Neural cell (in vitro differentiated cells): ENCODE measurements around the gene MMP20. TPM values are rescaled to one million over a fixed set of nuclear protein-coding genes. Genes with fewer than 3 reads are reported as not detected.

ENCODE experiments used
- H2AFZ ChIP-seq: fragments of 200-600, 300-800 bp; sonication (generic), shearing (Covaris generic); 2 replicates; pipeline ENCODE4 v1.6.0; 2014; ENCODE audit warnings: low read depth, mild to moderate bottlenecking, antibody characterized with exemption, low read length, moderate library complexity
- H3F3A ChIP-seq: fragments of 200-600 bp; shearing (Covaris generic); 2 replicates; pipeline ENCODE4 v1.6.1; 2016; ENCODE audit warnings: mild to moderate bottlenecking, moderate library complexity, mixed read lengths, antibody characterized with exemption, low read length; ENCODE audit not compliant: insufficient read depth, poor library complexity, severe bottlenecking
- H3K27ac ChIP-seq: fragments of 200-600, 300-800 bp; sonication (generic), shearing (Covaris generic); 2 replicates; pipeline ENCODE4 v1.5.1; 2014; ENCODE audit warnings: mild to moderate bottlenecking, low read length, moderate library complexity
- H3K27me3 ChIP-seq: fragments of 300-800, 200-600 bp; sonication (generic), shearing (Covaris generic); 2 replicates; pipeline ENCODE4 v1.6.0; 2014; ENCODE audit warnings: mild to moderate bottlenecking, low read depth, low read length, moderate library complexity; ENCODE audit not compliant: insufficient read depth
- H3K36me3 ChIP-seq: fragments of 300-800, 200-600 bp; sonication (generic), shearing (Covaris generic); 2 replicates; pipeline ENCODE4 v1.5.1; 2014; ENCODE audit warnings: mild to moderate bottlenecking, antibody characterized with exemption, low read length, moderate library complexity; ENCODE audit not compliant: insufficient read depth
- H3K4me2 ChIP-seq: fragments of 300-800, 200-600 bp; sonication (generic), shearing (Covaris generic); 2 replicates; pipeline ENCODE4 v1.6.0; 2014; ENCODE audit warnings: mild to moderate bottlenecking, low read length
- H3K4me3 ChIP-seq: fragments of 300-800, 200-600 bp; sonication (generic), shearing (Covaris generic); 2 replicates; pipeline ENCODE4 v1.5.1; 2014; ENCODE audit warnings: mild to moderate bottlenecking, low read length, moderate library complexity
- H3K79me2 ChIP-seq: fragments of 200-600 bp; shearing (Covaris generic); replicated peaks from 2 replicates; pipeline ENCODE4 v1.6.0; 2014; ENCODE audit warnings: mild to moderate bottlenecking, low read length, moderate library complexity; ENCODE audit not compliant: insufficient read depth
- H3K9ac ChIP-seq: fragments of 300-800, 200-600 bp; sonication (generic), shearing (Covaris generic); 2 replicates; pipeline ENCODE4 v1.6.1; 2016; ENCODE audit warnings: mild to moderate bottlenecking, low read length, mixed read lengths
- H3K9me2 ChIP-seq: fragments of 200-600 bp; shearing (Covaris generic); 2 replicates; pipeline ENCODE4 v1.6.1; 2016; ENCODE audit warnings: mild to moderate bottlenecking, low read length, mixed read lengths; ENCODE audit not compliant: insufficient read depth
- H3K9me3 ChIP-seq: fragments of 200-600, 300-800 bp; sonication (generic), shearing (Covaris generic); 2 replicates; pipeline ENCODE4 v1.6.1; 2016; ENCODE audit warnings: mild to moderate bottlenecking, mixed run types, low read length, moderate library complexity, mixed read lengths
- H4K20me1 ChIP-seq: fragments of 200-600 bp; shearing (Covaris generic); 2 replicates; pipeline ENCODE4 v1.6.1; 2016; ENCODE audit warnings: mild to moderate bottlenecking, mixed run types; ENCODE audit not compliant: insufficient read depth
- CTCF ChIP-seq: fragments of 450-650 bp; IDR thresholded peaks from 2 replicates; pipeline ENCODE4 v1.5.1; 2014; ENCODE audit warnings: antibody characterized with exemption, mild to moderate bottlenecking, moderate library complexity; ENCODE audit not compliant: poor library complexity, severe bottlenecking
- EP300 ChIP-seq: fragments of 450-650 bp; conservative IDR thresholded peaks from 2 replicates; pipeline ENCODE4 v1.6.1; 2014; ENCODE audit warnings: antibody characterized with exemption, mild to moderate bottlenecking, moderate library complexity; ENCODE audit not compliant: poor library complexity, severe bottlenecking
- EZH2 ChIP-seq: fragments of 200-600, 300-800 bp; shearing (Covaris generic), sonication (generic); IDR thresholded peaks from 2 replicates; pipeline ENCODE4 v1.6.1; 2014; ENCODE audit warnings: antibody characterized with exemption, low read length, borderline replicate concordance, mild to moderate bottlenecking; ENCODE audit not compliant: insufficient read depth, poor library complexity, severe bottlenecking
- MXI1 ChIP-seq: fragments of 450-650 bp; conservative IDR thresholded peaks from 2 replicates; pipeline ENCODE4 v1.6.1; 2014; ENCODE audit warnings: antibody characterized with exemption, mild to moderate bottlenecking; ENCODE audit not compliant: poor library complexity, severe bottlenecking
- POLR2AphosphoS5 ChIP-seq: IDR thresholded peaks from 2 replicates; pipeline ENCODE4 v1.6.1; 2012
- RAD21 ChIP-seq: fragments of 450-650 bp; conservative IDR thresholded peaks from 2 replicates; pipeline ENCODE4 v1.6.1; 2014; ENCODE audit warnings: antibody characterized with exemption, mild to moderate bottlenecking, moderate library complexity
- REST ChIP-seq: IDR thresholded peaks from 2 replicates; pipeline ENCODE4 v1.6.1; 2012; ENCODE audit warnings: borderline replicate concordance
- SMC3 ChIP-seq: fragments of 450-650 bp; conservative IDR thresholded peaks from 2 replicates; pipeline ENCODE4 v1.6.1; 2014; ENCODE audit warnings: antibody characterized with exemption, mild to moderate bottlenecking, moderate library complexity; ENCODE audit not compliant: poor library complexity
- TAF1 ChIP-seq: IDR thresholded peaks from 2 replicates; pipeline ENCODE4 v1.6.1; 2012; ENCODE audit warnings: low read depth
- polyA plus RNA-seq: library from polyadenylated mRNA; depleted of rRNA; stranded (reverse); fragments of >200 nt; gene quantifications from 2 replicates; pipeline ENCODE4 v1.2.3, GENCODE V29; 2014

MMP20 gene
- polyA plus RNA-seq, 1 donor from 2014 or later, result not detected

- Histone ChIP-seq H3F3A (no peaks in the 10 kb centered on the region), H4K20me1 (no peaks in the 10 kb centered on the region), H3K9me2 (no peaks in the 10 kb centered on the region), H3K4me2 (no peak overlapping the region), H3K4me3 (no peak overlapping the region), H3K36me3 (no peaks in the 10 kb centered on the region), H3K27me3 (no peaks in the 10 kb centered on the region), H3K27ac (no peak overlapping the region), H2AFZ (no peak overlapping the region), H3K79me2 (no peaks in the 10 kb centered on the region), H3K9ac (no peak overlapping the region), H3K9me3 (no peaks in the 10 kb centered on the region)
- TF ChIP-seq REST, result no peak
- no peak for TF ChIP-seq MXI1
- no peak for TF ChIP-seq EZH2
- TF ChIP-seq TAF1, result no peak
- no peak for TF ChIP-seq SMC3
- TF ChIP-seq POLR2AphosphoS5, result no peak
- TF ChIP-seq CTCF, result no peak
- TF ChIP-seq EP300, result no peak
- TF ChIP-seq RAD21, result no peak
Observed at GRCh38 chr11:102622258-102622657, 2.9 kb downstream of the MMP20 start.

- no peaks in the 10 kb centered on the region for H4K20me1 ChIP-seq
- H3K9me2 ChIP-seq, result no peaks in the 10 kb centered on the region
- H3K9me3 ChIP-seq, result no peaks in the 10 kb centered on the region
- no peaks in the 10 kb centered on the region for H3K36me3 ChIP-seq
- H3F3A ChIP-seq, result no peaks in the 10 kb centered on the region
- no peak overlapping the region for H3K9ac ChIP-seq
- no peaks in the 10 kb centered on the region for H3K79me2 ChIP-seq
- TF ChIP-seq POLR2AphosphoS5 (no peak), EP300 (no peak), MXI1 (no peak), REST (no peak), EZH2 (no peak), CTCF (no peak), RAD21 (no peak), SMC3 (no peak), TAF1 (no peak)
- no peak overlapping the region for H3K4me2 ChIP-seq
- no peak overlapping the region for H3K4me3 ChIP-seq
- no peak overlapping the region for H2AFZ ChIP-seq
- H3K27ac ChIP-seq, result no peak overlapping the region
- no peaks in the 10 kb centered on the region for H3K27me3 ChIP-seq
Observed at GRCh38 chr11:102620818-102621561, 4.1 kb downstream of the MMP20 start.
